C4-2B (cell line): ENCODE measurements around the gene ITIH2.

ENCODE experiments used
- CTCF ChIP-seq: fragments of 450-650 bp; conservative IDR thresholded peaks from 2 replicates; pipeline ENCODE4 v1.5.1; 2017; ENCODE audit warnings: mild to moderate bottlenecking
- ZFX ChIP-seq: fragments of 450-650 bp; IDR thresholded peaks from 2 replicates; pipeline ENCODE4 v1.6.1; 2017

GRCh38 chr10:7715515-7715914 lies 12.4 kb downstream of the ITIH2 start:
- TF ChIP-seq CTCF (no peak), ZFX (no peak)
